ENCODE data around the gene PID1.

- TF ChIP-seq POLR2AphosphoS5 (IDR thresholded peaks at IDR 0.05; ENCODE audit: insufficient read depth in 1 of 2, low read depth in 1 of 2) (no peak), POLR2A (IDR thresholded peaks at IDR 0.05) (no peak)
These were observed 152.8 kb downstream of the PID1 start for GRCh38 chr2:229118336-229118735.
